Adrenal gland (tissue), 5 donors: Measurements from ENCODE around the gene CIB4.

Source experiments
- POLR2A ChIP-seq, 2 donors: fragments of 450-650 bp; IDR thresholded peaks; one replicate each; pipeline ENCODE4 v1.6.1; 2017; ENCODE audit warnings: antibody characterized with exemption in 2 of 2, mild to moderate bottlenecking in 2 of 2, moderate library complexity in 1 of 2
- TF ChIP-seq, protein P1 (sequence below), 6 experiments: fragments of 450-650 bp in 4 of 6; fragments of 200-600 bp in 2 of 6; sonication (generic) in 1 of 6; IDR thresholded peaks; 1 replicate in 5 of 6; 2 replicates in 1 of 6; pipeline versions ENCODE4 v1.5.1 to v1.8.0; 2016 to 2021; ENCODE audit warnings: antibody characterized with exemption in 6 of 6, mild to moderate bottlenecking in 2 of 6, moderate library complexity in 1 of 6
- donor health status: DM: no; HTN: no; CAD: no.

DNA sequence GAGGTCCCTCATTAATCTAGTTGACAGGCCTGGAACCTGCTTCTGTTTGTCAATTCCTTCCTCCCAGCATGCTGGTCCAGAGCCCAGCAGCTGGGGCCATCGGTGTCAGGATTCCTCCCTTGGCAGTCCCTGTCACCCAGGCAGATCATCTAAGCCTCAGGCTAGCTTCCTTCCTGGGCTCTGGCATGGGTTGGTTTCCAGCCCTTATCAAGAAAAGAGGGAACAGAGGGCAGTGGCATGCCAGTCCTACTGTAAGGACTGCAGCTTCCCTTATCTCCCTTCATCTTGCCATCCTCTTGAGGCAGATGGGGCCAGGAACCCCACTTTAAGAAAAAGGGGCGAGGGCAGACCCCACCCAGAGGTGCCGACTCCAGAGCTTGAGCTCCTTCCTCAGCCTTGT, 40.5 kb upstream of the CIB4 start:
- TF ChIP-seq, protein P1, sequence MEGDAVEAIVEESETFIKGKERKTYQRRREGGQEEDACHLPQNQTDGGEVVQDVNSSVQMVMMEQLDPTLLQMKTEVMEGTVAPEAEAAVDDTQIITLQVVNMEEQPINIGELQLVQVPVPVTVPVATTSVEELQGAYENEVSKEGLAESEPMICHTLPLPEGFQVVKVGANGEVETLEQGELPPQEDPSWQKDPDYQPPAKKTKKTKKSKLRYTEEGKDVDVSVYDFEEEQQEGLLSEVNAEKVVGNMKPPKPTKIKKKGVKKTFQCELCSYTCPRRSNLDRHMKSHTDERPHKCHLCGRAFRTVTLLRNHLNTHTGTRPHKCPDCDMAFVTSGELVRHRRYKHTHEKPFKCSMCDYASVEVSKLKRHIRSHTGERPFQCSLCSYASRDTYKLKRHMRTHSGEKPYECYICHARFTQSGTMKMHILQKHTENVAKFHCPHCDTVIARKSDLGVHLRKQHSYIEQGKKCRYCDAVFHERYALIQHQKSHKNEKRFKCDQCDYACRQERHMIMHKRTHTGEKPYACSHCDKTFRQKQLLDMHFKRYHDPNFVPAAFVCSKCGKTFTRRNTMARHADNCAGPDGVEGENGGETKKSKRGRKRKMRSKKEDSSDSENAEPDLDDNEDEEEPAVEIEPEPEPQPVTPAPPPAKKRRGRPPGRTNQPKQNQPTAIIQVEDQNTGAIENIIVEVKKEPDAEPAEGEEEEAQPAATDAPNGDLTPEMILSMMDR (IDR thresholded peaks at IDR 0.05): no peak
- TF ChIP-seq POLR2A (IDR thresholded peaks at IDR 0.05): no peak
